Stimulated activated CD4-positive, alpha-beta T cell treated with anti-CD3 and anti-CD28 coated beads, Interleukin-4, amount 100 ng/mL, for 48 hours (primary cell): Measurements from ENCODE around the gene COG2.

ENCODE experiments used
- DNase-seq, 2 donors: peaks; one replicate each; pipeline ENCODE4 v3.0.0-alpha.2; 2020; ENCODE audit warnings: low read depth in 2 of 2

The COG2 gene

GRCh38 chr1:230700132-230700531, 57.9 kb downstream of the COG2 start:
- no peak for DNase-seq

- DNase-seq: no peak
Measured at GRCh38 chr1:230701434-230701833, 59.2 kb downstream of the COG2 start.

GRCh38 chr1:230701895-230702768, 59.9 kb downstream of the COG2 start:
- no peak for DNase-seq

- DNase-seq: no peak
Measured at GRCh38 chr1:230702934-230703678, 60.8 kb downstream of the COG2 start.

GRCh38 chr1:230703679-230704385, 61.6 kb downstream of the COG2 start:
- no peak for DNase-seq

GRCh38 chr1:230704830-230705229, 62.5 kb downstream of the COG2 start:
- DNase-seq: no peak

- DNase-seq: no peak
Measured at GRCh38 chr1:230705289-230706019, 63.2 kb downstream of the COG2 start.

GRCh38 chr1:230706020-230706699, 63.9 kb downstream of the COG2 start:
- no peak for DNase-seq

GRCh38 chr1:230706887-230707731, 64.8 kb downstream of the COG2 start:
- no peak for DNase-seq

GRCh38 chr1:230707732-230708630, 65.7 kb downstream of the COG2 start:
- DNase-seq: no peak

- no peak for DNase-seq
Measured at GRCh38 chr1:230708631-230709580, 66.6 kb downstream of the COG2 start.

- DNase-seq: no peak
Measured at GRCh38 chr1:230709619-230710542, 67.6 kb downstream of the COG2 start.

- DNase-seq: no peak
Measured at GRCh38 chr1:230710543-230710904, 68.2 kb downstream of the COG2 start.

- no peak for DNase-seq
Measured at GRCh38 chr1:230711245-230711644, 69.0 kb downstream of the COG2 start.

- no peak for DNase-seq
Measured at GRCh38 chr1:230712470-230712942, 70.2 kb downstream of the COG2 start.

GRCh38 chr1:230713138-230713537, 70.9 kb downstream of the COG2 start:
- no peak for DNase-seq

- no peak for DNase-seq
Measured at GRCh38 chr1:230713547-230713914, 71.2 kb downstream of the COG2 start.
